ENCODE results near the gene TARS2.

GRCh38 chr1:150498342-150498741 is 11.1 kb downstream of the TARS2 start:
- TF ChIP-seq CTCF (conservative IDR thresholded peaks at IDR 0.05; ENCODE audit: low read length) (no peak), EZH2phosphoT487 (IDR thresholded peaks at IDR 0.05; ENCODE audit: borderline replicate concordance, low read depth, low read length) (no peak)
